Measurements from ENCODE around the gene BCAS3. TPM values are rescaled to one million over a fixed set of nuclear protein-coding genes. Genes with fewer than 3 reads are reported as not detected.

BCAS3 gene
- total RNA-seq, 4 donors from 2014 or later = 41.0 to 81.4 (median 45.6) TPM

DNA sequence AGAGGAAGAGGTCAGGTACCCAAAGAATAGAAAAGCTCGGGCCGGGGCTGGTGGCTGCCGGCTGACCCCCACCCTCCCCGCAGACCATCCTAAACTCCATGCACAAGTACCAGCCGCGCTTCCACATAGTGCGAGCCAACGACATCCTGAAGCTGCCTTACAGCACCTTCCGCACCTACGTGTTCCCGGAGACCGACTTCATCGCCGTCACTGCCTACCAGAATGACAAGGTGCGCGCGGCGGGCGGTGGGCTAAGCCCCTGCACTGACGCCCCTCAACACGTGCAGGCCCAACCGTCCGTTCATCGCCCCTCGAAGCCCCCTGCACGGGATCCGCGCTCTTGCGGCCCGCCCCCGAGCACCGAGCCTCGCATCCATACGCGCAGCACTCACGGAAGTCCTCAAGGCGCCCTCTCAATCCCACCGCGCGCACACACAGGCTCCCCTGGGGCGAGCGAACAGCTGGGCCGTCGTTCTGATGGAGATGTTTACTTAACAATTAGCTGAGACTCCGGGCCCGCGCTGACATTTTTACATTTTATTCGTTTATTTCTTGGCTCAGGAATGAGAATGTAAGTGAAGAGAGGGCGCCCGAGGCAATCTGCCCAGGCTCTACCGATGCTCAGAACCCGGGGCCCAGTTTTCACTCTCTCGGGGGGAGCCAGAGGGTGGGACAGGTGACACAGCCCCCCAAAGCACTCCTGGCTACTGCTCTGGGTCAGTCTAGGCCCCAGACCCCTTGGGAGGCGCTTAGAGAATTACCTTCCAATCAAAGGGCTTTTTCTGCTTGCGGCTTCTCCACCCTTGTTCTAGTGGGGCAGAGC lies 725.5 kb downstream of the BCAS3 start:
- peak overlapping the region; percentile 21 for H3K4me3 ChIP-seq

DNA sequence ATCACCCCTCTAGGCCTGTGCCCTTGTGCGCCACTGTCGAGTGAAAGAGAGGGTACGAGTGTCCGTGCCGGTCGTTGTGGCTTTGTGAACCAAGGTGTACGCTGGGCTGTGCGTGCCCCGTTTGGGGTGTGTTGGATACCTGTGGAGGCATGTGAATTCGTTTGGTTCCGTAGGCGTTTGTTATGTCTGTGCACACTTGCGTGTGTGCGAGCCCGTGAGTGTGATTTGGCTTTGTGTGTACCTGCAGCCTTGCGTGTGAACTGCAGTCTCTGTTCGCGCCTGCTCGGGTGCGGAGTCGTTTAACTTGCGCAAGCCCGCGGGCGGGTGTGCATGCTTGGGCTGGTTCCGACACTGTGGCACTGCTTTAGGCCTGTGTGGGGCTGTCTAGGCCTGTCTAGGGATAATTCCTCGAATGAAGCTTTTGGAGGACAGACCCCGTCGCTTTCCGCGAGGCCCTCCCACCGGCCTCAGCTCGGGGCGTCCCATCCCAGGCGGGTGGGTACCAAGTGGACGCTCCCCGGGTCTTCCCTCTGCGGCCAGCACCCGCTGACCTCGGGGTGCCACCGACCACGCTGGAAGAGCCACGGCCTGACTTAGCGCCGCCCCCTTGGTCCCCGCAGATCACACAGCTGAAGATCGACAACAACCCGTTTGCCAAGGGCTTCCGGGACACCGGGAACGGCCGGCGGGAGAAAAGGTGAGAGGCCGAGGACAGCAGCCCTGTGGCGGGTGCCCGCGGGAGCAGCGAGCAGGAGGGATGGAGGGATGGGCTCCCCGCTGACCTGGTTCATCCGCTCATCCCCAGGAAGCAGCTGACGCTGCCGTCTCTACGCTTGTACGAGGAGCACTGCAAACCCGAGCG lies 726.4 kb downstream of the BCAS3 start:
- no peak for DNase-seq (ENCODE audit: low spot score in 2 of 2)
- TF ChIP-seq POLR2A (IDR thresholded peaks at IDR 0.05) = no peak
- TF ChIP-seq POLR2AphosphoS5 (IDR thresholded peaks at IDR 0.05) = peak in 1 of 3 donors; percentile 14
- TF ChIP-seq, protein P1, sequence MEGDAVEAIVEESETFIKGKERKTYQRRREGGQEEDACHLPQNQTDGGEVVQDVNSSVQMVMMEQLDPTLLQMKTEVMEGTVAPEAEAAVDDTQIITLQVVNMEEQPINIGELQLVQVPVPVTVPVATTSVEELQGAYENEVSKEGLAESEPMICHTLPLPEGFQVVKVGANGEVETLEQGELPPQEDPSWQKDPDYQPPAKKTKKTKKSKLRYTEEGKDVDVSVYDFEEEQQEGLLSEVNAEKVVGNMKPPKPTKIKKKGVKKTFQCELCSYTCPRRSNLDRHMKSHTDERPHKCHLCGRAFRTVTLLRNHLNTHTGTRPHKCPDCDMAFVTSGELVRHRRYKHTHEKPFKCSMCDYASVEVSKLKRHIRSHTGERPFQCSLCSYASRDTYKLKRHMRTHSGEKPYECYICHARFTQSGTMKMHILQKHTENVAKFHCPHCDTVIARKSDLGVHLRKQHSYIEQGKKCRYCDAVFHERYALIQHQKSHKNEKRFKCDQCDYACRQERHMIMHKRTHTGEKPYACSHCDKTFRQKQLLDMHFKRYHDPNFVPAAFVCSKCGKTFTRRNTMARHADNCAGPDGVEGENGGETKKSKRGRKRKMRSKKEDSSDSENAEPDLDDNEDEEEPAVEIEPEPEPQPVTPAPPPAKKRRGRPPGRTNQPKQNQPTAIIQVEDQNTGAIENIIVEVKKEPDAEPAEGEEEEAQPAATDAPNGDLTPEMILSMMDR (IDR thresholded peaks at IDR 0.05) = no peak
- no peak for TF ChIP-seq EP300 (IDR thresholded peaks at IDR 0.05)
- Histone ChIP-seq H3K36me3 (no peaks in the 10 kb centered on the region), H3K9me3 (no peaks in the 10 kb centered on the region), H3K4me3 (peak overlapping the region; percentile 21), H3K4me1 (peaks cover 53% of the 10 kb centered on the region), H3K27me3 (peaks cover 91% of the 10 kb centered on the region), H3K27ac (no peak overlapping the region)
- 54% methylated on average over 27 of the region's 66 CpGs for WGBS

More for the DNA sequence above, 725.5 kb downstream of the BCAS3 start:
- H3K27ac ChIP-seq = no peak overlapping the region
- TF ChIP-seq, protein P1 (IDR thresholded peaks at IDR 0.05) = no peak
- no peaks in the 10 kb centered on the region for H3K36me3 ChIP-seq
- peaks cover 53% of the 10 kb centered on the region for H3K4me1 ChIP-seq
- WGBS = 36% methylated on average over 49 of the region's 55 CpGs
- no peaks in the 10 kb centered on the region for H3K9me3 ChIP-seq
- DNase-seq (ENCODE audit: low spot score in 2 of 2) = no peak
- H3K27me3 ChIP-seq = peaks cover 92% of the 10 kb centered on the region

DNA sequence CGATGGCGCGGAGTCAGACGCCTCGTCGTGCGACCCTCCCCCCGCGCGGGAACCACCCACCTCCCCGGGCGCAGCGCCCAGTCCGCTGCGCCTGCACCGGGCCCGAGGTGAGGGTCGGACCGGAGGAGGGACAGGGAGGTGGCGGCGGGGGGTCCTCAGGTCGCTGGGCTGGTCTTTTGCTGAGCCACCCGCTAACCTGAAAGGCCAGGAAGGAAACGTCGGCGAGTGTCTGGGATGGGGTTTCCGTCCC lies 726.9 kb downstream of the BCAS3 start:
- Histone ChIP-seq H3K27ac (no peak overlapping the region), H3K4me1 (peaks cover 51% of the 10 kb centered on the region), H3K36me3 (no peaks in the 10 kb centered on the region), H3K9me3 (no peaks in the 10 kb centered on the region), H3K4me3 (peak overlapping the region; percentile 21), H3K27me3 (peaks cover 88% of the 10 kb centered on the region)
- TF ChIP-seq POLR2AphosphoS5 (IDR thresholded peaks at IDR 0.05) (no peak), POLR2A (IDR thresholded peaks at IDR 0.05) (no peak), EP300 (IDR thresholded peaks at IDR 0.05) (no peak)
- TF ChIP-seq, protein P1 (IDR thresholded peaks at IDR 0.05) = no peak
- WGBS = 20% methylated on average over 1 of the region's 27 CpGs
- no peak for DNase-seq (ENCODE audit: low spot score in 2 of 2)

DNA sequence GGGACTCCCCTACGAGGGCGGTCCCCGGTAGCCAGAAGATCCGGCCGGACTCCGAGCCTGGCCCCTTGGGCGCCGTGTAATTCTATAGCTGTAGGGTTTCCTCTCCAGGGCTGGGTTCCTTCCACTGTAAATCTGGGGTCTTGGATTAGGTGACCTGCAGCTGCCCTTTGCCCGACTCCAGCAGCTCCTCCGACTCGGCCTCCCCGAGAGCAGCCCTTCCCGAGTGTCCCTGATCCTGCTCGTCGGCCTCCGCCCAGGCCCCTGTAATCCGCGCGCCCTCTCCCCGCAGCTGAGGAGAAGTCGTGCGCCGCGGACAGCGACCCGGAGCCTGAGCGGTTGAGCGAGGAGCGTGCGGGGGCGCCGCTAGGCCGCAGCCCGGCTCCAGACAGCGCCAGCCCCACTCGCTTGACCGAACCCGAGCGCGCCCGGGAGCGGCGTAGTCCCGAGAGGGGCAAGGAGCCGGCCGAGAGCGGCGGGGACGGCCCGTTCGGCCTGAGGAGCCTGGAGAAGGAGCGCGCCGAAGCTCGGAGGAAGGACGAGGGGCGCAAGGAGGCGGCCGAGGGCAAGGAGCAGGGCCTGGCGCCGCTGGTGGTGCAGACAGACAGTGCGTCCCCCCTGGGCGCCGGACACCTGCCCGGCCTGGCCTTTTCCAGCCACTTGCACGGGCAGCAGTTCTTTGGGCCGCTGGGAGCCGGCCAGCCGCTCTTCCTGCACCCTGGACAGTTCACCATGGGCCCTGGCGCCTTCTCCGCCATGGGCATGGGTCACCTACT lies 727.4 kb downstream of the BCAS3 start:
- peaks cover 53% of the 10 kb centered on the region for H3K4me1 ChIP-seq
- 68% methylated on average over 48 of the region's 71 CpGs for WGBS
- no peak overlapping the region for H3K27ac ChIP-seq

More for the DNA sequence above, 727.4 kb downstream of the BCAS3 start:
- no peaks in the 10 kb centered on the region for H3K9me3 ChIP-seq
- peak in 1 of 2 donors; percentile 53 for DNase-seq (ENCODE audit: low spot score in 2 of 2)
- peak overlapping the region; percentile 21 for H3K4me3 ChIP-seq
- H3K36me3 ChIP-seq = no peaks in the 10 kb centered on the region
- TF ChIP-seq EP300 (IDR thresholded peaks at IDR 0.05) (no peak), POLR2AphosphoS5 (IDR thresholded peaks at IDR 0.05) (no peak), POLR2A (IDR thresholded peaks at IDR 0.05) (no peak)
- TF ChIP-seq, protein P1 (IDR thresholded peaks at IDR 0.05) = no peak
- H3K27me3 ChIP-seq = peaks cover 90% of the 10 kb centered on the region
